Nephron progenitor cell (in vitro differentiated cells): ENCODE data around the gene SLC4A2.
"Not testable (repeated sequence)": the region's sequence is repeated elsewhere in the genome, so short reads cannot be mapped to it uniquely, and the experiment has no call there.

ENCODE experiments used
- DNase-seq: peaks from one replicate; pipeline ENCODE4 v3.0.0; 2021
- H3K27ac Mint-ChIP-seq: 2 replicates; pipeline ENCODE4 v1.8.0; 2021; ENCODE audit warnings: mild to moderate bottlenecking, moderate library complexity, mixed read lengths
- H3K27me3 Mint-ChIP-seq: 2 replicates; pipeline ENCODE4 v1.8.0; 2021; ENCODE audit warnings: mild to moderate bottlenecking, low read depth, mixed read lengths; ENCODE audit not compliant: poor library complexity
- H3K36me3 Mint-ChIP-seq: 2 replicates; pipeline ENCODE4 v1.8.0; 2021; ENCODE audit warnings: low read depth, mixed read lengths
- H3K4me1 Mint-ChIP-seq: 2 replicates; pipeline ENCODE4 v1.8.0; 2021; ENCODE audit warnings: mixed read lengths
- H3K4me3 Mint-ChIP-seq: 2 replicates; pipeline ENCODE4 v1.8.0; 2021; ENCODE audit warnings: mild to moderate bottlenecking, moderate library complexity, mixed read lengths
- H3K9me3 Mint-ChIP-seq: 2 replicates; pipeline ENCODE4 v1.8.0; 2021; ENCODE audit warnings: mild to moderate bottlenecking, moderate library complexity, mixed read lengths
- TF ChIP-seq, protein P1 (sequence below): fragments of 200-600 bp; sonication (generic); IDR thresholded peaks from 2 replicates; pipeline ENCODE4 v1.5.0; 2021; ENCODE audit warnings: antibody characterized with exemption

SLC4A2 gene, protein sequence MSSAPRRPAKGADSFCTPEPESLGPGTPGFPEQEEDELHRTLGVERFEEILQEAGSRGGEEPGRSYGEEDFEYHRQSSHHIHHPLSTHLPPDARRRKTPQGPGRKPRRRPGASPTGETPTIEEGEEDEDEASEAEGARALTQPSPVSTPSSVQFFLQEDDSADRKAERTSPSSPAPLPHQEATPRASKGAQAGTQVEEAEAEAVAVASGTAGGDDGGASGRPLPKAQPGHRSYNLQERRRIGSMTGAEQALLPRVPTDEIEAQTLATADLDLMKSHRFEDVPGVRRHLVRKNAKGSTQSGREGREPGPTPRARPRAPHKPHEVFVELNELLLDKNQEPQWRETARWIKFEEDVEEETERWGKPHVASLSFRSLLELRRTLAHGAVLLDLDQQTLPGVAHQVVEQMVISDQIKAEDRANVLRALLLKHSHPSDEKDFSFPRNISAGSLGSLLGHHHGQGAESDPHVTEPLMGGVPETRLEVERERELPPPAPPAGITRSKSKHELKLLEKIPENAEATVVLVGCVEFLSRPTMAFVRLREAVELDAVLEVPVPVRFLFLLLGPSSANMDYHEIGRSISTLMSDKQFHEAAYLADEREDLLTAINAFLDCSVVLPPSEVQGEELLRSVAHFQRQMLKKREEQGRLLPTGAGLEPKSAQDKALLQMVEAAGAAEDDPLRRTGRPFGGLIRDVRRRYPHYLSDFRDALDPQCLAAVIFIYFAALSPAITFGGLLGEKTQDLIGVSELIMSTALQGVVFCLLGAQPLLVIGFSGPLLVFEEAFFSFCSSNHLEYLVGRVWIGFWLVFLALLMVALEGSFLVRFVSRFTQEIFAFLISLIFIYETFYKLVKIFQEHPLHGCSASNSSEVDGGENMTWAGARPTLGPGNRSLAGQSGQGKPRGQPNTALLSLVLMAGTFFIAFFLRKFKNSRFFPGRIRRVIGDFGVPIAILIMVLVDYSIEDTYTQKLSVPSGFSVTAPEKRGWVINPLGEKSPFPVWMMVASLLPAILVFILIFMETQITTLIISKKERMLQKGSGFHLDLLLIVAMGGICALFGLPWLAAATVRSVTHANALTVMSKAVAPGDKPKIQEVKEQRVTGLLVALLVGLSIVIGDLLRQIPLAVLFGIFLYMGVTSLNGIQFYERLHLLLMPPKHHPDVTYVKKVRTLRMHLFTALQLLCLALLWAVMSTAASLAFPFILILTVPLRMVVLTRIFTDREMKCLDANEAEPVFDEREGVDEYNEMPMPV

DNA sequence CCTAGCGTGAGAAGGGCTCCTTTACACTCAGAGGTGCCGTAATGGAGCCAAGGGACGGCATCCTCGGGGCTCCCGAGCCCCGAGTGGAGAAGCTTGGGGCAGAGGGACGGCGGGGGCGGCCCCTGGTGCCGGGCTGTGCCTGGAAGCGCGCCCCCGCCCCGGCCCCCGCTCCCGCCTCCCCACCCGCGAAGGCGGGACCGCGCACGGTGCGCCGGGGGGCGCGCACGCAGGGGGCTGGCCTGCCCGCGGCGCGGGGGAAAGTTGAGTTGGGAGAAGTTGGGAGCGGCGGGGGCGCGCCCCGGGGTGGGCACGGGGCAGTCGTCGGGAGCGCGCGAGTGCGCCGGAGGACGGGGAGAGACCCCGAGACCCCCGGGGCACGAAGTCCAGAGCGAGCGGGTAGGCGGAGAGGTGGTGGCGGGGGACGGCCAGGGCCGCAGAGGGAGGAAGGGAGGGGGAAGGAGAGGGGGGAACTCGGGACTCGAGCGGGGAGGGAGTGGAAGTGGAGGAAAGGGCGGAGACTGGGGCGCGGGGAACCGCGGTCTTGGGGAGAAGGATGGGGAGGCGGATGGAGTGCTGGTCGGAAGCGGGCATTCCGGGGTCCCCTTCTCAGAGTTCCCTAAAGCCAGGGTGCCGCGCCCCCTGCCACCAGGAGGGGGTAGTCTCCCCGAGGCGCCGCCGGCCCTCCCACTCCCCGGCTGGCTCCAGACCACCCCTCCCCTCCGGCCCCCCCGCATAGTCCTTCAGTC, at the start of gene SLC4A2:
Gene SLC4A2, plus strand, starts transcription at position 223 of the 746 bp plus-strand sequence. CDS start 2,399 bp downstream, outside the sequence.
- peak within 1 kb of the TSS; percentile 77 for H3K27ac Mint-ChIP-seq
- H3K27me3 Mint-ChIP-seq, result peaks cover 32% of the 10 kb centered on the region
- H3K36me3 Mint-ChIP-seq, result no peaks in the 10 kb centered on the region
- DNase-seq, result peak; percentile 77
- no peaks in the 10 kb centered on the region for H3K9me3 Mint-ChIP-seq
- TF ChIP-seq, protein P1, sequence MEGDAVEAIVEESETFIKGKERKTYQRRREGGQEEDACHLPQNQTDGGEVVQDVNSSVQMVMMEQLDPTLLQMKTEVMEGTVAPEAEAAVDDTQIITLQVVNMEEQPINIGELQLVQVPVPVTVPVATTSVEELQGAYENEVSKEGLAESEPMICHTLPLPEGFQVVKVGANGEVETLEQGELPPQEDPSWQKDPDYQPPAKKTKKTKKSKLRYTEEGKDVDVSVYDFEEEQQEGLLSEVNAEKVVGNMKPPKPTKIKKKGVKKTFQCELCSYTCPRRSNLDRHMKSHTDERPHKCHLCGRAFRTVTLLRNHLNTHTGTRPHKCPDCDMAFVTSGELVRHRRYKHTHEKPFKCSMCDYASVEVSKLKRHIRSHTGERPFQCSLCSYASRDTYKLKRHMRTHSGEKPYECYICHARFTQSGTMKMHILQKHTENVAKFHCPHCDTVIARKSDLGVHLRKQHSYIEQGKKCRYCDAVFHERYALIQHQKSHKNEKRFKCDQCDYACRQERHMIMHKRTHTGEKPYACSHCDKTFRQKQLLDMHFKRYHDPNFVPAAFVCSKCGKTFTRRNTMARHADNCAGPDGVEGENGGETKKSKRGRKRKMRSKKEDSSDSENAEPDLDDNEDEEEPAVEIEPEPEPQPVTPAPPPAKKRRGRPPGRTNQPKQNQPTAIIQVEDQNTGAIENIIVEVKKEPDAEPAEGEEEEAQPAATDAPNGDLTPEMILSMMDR, result peak; percentile 52
- H3K4me1 Mint-ChIP-seq, result peaks cover 55% of the 10 kb centered on the region
- peak within 1 kb of the TSS; percentile 92 for H3K4me3 Mint-ChIP-seq

DNA sequence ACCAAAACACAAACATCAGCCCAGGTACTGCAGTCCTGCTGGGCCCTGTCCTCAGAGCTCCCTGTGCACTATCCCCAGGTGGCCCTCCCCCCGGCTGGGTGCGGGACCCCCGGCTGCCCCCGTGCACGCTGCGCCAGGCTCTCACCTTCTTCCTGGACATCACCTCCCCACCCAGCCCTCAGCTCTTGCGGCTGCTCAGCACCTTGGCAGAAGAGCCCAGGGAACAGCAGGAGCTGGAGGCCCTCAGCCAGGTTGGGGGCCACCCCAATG, 49.4 kb upstream of the SLC4A2 start:
- H3K9me3 Mint-ChIP-seq, result no peaks in the 10 kb centered on the region
- peak overlapping the region; percentile 72 for H3K4me3 Mint-ChIP-seq
- TF ChIP-seq, protein P1, result no peak
- H3K4me1 Mint-ChIP-seq, result peaks cover 64% of the 10 kb centered on the region
- H3K27ac Mint-ChIP-seq, result no peak overlapping the region
- H3K27me3 Mint-ChIP-seq, result peaks cover 16% of the 10 kb centered on the region
- DNase-seq, result no peak
- peaks cover 4% of the 10 kb centered on the region for H3K36me3 Mint-ChIP-seq

DNA sequence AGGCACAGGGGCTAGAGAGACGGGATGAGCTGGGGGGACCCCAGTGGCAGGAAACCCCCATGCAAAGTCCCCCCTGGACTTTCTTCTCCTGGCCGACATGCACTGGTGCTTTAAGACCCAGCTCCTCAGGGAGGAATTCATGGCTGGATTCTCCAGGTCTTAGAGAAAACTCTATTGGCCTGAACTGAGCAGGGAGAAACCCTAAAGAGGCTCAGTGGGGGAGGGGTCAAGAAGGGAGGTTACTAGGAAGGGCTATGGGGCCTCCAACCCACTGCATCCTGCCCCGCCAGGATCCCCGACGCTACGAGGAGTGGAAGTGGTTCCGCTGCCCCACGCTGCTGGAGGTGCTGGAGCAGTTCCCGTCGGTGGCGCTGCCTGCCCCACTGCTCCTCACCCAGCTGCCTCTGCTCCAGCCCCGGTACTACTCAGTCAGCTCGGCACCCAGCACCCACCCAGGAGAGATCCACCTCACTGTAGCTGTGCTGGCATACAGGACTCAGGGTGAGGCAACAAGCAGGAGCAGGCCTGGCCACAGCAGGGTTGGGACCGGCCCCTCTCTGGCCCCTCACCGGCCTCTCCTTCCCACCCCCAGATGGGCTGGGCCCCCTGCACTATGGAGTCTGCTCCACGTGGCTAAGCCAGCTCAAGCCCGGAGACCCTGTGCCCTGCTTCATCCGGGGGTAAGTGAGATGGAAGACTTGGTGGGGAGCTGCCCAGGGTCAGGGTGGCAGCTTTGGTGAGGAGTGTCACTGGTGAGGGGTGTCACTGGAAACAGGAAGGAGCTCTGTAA, 48.9 kb upstream of the SLC4A2 start:
- TF ChIP-seq, protein P1, result no peak
- H3K4me3 Mint-ChIP-seq, result peak overlapping the region; percentile 72
- peak; percentile 54 for DNase-seq
- peaks cover 18% of the 10 kb centered on the region for H3K27me3 Mint-ChIP-seq
- H3K36me3 Mint-ChIP-seq, result peaks cover 10% of the 10 kb centered on the region
- no peak overlapping the region for H3K27ac Mint-ChIP-seq
- H3K9me3 Mint-ChIP-seq, result no peaks in the 10 kb centered on the region
- peaks cover 69% of the 10 kb centered on the region for H3K4me1 Mint-ChIP-seq

DNA sequence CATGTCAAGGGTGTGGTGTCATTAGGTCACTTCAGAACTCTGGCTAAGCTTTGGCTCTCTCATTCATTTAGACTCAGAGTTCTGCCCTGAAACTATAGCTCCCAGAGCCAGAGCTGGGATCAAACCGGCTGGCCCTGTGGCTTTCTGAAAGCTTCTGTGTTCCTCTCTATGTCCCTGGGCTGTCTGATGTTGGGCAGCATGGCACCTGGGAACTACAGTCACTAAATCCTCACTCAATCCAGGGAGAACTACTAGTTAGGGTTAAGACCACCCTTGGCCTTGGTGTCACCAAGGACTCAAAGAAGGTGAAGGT, 48.3 kb upstream of the SLC4A2 start:
- Mint-ChIP-seq H3K4me3 (peak overlapping the region; percentile 72), H3K9me3 (no peaks in the 10 kb centered on the region), H3K4me1 (peaks cover 66% of the 10 kb centered on the region), H3K27ac (no peak overlapping the region), H3K27me3 (peaks cover 14% of the 10 kb centered on the region), H3K36me3 (peaks cover 11% of the 10 kb centered on the region)
- no peak for DNase-seq
- TF ChIP-seq, protein P1, result no peak

DNA sequence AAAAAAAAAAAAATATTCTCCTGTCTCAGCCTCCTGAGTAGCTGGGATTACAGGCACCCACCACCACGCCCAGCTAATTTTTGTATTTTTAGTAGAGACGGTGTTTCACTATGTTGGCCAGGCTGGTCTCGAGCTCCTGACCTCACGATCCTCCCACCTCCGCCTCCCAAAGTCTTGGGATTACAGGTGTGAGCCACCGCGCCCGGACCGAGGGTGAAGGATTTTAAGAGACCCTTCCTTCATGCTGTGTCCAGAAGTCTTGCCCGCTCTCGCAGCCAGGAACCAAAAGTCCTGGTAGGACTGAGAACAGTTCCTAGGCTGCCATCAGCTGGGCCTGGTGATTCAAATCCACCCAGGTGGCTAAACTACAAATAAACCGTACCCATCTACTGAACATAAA, 47.8 kb upstream of the SLC4A2 start:
- H3K27ac Mint-ChIP-seq, result not testable (repeated sequence)
- Mint-ChIP-seq H3K4me1 (peaks cover 62% of the 10 kb centered on the region), H3K4me3 (peak overlapping the region; percentile 62)

More for the DNA sequence above, 47.8 kb upstream of the SLC4A2 start:
- DNase-seq, H3K9me3 Mint-ChIP-seq: not testable (repeated sequence)
- H3K27me3 Mint-ChIP-seq, result peaks cover 20% of the 10 kb centered on the region
- peaks cover 11% of the 10 kb centered on the region for H3K36me3 Mint-ChIP-seq
